Measurements from ENCODE around the gene B3GAT1.

DNA sequence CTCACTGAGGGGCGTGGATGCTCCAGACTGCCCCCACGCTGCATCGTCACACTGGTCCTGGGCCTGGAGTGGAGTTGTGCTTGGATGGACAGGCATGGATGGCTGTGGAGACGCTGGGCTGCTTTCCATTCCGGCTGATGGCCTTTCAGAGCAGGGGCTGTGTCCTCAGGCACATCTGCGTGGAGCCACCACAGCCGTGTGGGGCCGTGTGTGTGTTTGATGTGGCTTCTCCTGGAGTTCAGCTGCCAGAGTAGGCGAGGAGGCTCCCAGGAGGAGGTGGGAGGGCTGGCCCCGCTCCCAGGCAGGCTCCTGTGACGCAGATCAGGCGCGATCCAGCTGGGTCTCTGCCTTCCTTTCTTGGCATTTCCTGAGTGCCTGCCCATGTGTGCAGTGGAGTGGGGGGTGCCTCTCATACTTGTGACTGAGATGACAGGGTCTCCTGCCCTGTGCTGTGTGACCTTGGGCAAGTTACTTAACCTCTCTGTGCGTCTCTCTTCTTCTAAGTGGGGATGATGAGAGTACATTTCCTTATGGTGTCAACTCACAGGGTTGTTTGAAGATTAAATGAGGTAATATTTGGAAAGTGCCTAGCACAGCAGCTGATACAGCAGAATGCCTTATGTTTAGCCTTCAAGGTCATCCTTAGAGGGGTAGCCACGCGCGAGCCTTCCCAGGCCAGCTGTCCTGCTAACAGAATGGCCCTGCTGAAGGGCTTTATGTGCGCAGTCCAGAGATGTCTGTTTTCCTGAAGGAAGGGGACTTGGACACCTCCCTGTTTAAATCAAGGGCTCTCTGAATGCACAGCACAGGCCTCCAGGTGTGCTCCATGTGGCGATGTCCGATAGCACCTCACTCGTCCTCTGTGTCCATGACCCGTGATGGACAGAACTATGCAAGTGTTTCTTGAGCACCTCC, 46.8 kb downstream of the B3GAT1 start:
- TF ChIP-seq, protein P1, sequence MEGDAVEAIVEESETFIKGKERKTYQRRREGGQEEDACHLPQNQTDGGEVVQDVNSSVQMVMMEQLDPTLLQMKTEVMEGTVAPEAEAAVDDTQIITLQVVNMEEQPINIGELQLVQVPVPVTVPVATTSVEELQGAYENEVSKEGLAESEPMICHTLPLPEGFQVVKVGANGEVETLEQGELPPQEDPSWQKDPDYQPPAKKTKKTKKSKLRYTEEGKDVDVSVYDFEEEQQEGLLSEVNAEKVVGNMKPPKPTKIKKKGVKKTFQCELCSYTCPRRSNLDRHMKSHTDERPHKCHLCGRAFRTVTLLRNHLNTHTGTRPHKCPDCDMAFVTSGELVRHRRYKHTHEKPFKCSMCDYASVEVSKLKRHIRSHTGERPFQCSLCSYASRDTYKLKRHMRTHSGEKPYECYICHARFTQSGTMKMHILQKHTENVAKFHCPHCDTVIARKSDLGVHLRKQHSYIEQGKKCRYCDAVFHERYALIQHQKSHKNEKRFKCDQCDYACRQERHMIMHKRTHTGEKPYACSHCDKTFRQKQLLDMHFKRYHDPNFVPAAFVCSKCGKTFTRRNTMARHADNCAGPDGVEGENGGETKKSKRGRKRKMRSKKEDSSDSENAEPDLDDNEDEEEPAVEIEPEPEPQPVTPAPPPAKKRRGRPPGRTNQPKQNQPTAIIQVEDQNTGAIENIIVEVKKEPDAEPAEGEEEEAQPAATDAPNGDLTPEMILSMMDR (IDR thresholded peaks at IDR 0.05), result no peak
- TF ChIP-seq, protein P2, sequence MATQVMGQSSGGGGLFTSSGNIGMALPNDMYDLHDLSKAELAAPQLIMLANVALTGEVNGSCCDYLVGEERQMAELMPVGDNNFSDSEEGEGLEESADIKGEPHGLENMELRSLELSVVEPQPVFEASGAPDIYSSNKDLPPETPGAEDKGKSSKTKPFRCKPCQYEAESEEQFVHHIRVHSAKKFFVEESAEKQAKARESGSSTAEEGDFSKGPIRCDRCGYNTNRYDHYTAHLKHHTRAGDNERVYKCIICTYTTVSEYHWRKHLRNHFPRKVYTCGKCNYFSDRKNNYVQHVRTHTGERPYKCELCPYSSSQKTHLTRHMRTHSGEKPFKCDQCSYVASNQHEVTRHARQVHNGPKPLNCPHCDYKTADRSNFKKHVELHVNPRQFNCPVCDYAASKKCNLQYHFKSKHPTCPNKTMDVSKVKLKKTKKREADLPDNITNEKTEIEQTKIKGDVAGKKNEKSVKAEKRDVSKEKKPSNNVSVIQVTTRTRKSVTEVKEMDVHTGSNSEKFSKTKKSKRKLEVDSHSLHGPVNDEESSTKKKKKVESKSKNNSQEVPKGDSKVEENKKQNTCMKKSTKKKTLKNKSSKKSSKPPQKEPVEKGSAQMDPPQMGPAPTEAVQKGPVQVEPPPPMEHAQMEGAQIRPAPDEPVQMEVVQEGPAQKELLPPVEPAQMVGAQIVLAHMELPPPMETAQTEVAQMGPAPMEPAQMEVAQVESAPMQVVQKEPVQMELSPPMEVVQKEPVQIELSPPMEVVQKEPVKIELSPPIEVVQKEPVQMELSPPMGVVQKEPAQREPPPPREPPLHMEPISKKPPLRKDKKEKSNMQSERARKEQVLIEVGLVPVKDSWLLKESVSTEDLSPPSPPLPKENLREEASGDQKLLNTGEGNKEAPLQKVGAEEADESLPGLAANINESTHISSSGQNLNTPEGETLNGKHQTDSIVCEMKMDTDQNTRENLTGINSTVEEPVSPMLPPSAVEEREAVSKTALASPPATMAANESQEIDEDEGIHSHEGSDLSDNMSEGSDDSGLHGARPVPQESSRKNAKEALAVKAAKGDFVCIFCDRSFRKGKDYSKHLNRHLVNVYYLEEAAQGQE (IDR thresholded peaks at IDR 0.05; ENCODE audit: insufficient read depth in 1 of 2, low read depth in 2 of 2, low read length in 1 of 2), result no peak
- no peak for TF ChIP-seq POLR2AphosphoS5 (IDR thresholded peaks at IDR 0.05; ENCODE audit: low read depth, low read length)
